GM10266 (cell line): Measurements from ENCODE around the gene FRMPD3.

ENCODE experiments used
- DNase-seq: peaks from one replicate; pipeline ENCODE4 v3.0.0; 2012; ENCODE audit errors: extremely low spot score
- TF ChIP-seq, protein P1 (sequence below): IDR thresholded peaks from 2 replicates; pipeline ENCODE4 v1.5.1; 2012; ENCODE audit warnings: mild to moderate bottlenecking, low read depth; ENCODE audit not compliant: control insufficient read depth, insufficient read depth; ENCODE audit errors: missing control alignments

FRMPD3 gene

DNA sequence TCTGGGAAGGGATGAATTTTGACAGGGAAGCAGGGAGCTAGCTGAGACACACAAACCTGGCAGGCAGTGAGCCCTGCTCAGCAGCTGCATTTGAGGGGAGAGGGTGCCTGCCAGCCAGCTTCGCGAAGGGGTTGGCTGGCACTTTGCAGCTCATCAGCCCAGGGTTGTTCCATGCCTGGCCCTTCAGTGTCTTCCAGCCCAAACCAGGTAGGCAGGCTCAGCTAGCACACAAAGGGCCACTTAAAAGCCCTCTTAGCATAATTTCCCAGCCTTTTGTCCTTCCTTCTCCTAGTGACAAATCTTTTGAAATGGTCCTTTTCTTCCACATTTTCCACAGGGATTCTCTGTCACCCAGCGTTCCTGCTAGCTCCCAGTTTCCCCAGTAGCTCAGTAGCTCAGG, 4.3 kb upstream of the FRMPD3 start:
- TF ChIP-seq, protein P1, sequence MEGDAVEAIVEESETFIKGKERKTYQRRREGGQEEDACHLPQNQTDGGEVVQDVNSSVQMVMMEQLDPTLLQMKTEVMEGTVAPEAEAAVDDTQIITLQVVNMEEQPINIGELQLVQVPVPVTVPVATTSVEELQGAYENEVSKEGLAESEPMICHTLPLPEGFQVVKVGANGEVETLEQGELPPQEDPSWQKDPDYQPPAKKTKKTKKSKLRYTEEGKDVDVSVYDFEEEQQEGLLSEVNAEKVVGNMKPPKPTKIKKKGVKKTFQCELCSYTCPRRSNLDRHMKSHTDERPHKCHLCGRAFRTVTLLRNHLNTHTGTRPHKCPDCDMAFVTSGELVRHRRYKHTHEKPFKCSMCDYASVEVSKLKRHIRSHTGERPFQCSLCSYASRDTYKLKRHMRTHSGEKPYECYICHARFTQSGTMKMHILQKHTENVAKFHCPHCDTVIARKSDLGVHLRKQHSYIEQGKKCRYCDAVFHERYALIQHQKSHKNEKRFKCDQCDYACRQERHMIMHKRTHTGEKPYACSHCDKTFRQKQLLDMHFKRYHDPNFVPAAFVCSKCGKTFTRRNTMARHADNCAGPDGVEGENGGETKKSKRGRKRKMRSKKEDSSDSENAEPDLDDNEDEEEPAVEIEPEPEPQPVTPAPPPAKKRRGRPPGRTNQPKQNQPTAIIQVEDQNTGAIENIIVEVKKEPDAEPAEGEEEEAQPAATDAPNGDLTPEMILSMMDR, result no peak
- no peak for DNase-seq

DNA sequence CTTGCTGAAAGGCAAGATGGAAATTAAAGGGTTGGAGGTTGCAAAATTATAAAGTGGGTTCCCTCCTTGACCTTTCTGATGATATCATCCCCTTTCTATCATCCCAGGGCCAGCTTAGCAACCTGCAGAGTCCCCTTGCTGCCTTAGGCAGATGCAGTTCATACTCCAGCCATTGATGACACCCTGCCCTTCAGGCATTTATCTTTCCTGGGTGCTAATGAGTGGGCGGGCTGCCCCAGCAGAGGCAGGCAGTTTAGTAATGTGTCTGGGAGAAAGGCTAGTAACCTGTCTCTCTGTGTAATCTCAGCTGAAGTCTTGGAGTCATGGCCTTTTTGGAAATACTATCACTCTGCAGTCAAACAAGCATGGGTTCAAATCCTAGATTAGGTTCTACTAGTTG, 3.8 kb upstream of the FRMPD3 start:
- no peak for DNase-seq
- TF ChIP-seq, protein P1, result no peak

DNA sequence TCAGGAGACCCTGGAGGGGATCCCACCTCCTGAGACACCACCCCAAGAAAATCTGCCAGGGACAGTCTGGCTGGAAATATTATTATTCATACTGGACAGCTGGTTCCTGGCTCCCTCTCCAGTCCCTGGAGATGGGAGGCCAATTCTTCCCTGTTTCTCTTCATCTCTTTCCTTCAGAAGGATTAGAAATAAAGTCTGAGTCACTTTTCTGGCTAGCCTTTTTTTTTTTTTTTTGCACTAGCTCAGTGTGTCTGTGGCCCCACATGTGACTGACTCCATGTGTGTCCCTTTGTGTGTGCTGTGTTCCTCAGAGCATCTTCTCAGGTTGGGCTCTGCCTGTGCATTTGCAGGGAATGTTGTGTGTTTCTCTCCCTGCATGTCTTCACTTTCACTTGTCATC, 1.8 kb upstream of the FRMPD3 start:
- TF ChIP-seq, protein P1, result no peak
- DNase-seq, result no peak

DNA sequence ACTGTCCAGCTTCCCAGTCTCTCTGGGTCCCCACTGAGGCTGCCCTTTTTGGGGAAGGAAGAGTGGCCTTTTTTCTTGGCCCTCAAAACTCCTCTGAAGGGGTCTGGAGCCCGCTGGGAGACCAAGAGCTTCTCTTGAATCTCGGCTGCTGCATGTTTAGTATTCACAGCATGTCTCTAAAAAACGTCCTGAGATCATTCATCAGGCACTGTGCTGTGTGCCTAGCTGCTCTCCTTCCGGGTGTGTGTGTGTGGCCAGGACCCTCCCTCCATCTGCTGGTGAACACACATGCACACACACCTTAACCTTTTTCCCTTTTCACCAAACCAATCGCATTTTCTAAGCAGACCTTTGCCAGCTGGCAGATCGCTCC, 841 bp upstream of the FRMPD3 start:
- DNase-seq, result no peak
- TF ChIP-seq, protein P1, result no peak

DNA sequence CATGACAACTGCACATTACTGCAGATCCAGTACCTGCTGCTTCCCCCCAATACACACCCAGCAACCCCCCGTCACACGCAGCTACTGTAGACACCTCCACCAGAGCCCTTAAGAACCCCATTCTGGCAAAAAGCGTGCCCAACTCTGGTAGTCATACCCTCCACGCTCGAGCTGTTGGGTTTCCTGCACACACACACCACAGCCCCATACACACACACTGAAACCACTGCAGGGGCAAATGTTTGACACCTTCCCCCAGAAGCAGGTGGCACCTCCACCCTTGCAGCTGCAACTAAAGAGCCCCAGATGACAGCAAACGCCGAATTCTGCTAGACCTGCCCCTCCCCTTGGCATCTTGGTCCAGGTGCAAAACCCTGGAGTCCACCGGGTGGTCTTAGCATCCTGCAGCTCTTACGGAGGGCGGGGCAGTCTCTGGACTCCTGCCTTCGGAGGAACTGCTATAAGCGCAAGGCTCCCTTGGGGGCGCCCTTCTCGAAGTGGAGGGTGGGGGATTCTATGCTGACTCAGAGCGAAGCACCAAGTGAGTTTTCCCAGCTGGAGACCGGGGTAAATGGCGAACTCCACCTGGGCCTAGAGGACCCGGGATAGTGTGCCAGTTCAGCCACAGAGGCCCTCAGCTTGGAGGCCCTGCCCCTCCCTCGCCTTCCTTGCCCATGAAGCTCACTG, 1.5 kb downstream of the FRMPD3 start:
- TF ChIP-seq, protein P1, result no peak
- no peak for DNase-seq

DNA sequence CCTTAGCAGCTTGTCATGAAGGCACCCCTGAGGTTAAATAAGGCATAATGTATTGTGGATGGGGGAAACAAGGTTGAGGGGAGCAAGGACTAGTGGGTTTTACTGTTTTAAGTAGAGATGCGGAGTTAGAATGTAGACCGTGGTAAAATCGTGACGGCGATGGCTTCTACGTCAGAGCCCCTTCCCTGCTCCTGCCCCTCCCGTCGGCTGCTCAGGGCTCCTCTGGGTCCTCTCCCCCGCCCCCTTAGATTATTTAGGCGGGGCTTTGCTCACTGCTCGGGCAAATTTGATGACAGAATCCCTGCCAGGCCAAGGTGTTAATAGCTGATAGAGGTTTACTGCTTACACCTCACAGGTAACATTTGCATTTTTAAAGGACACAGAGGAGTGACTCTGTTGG, 2.3 kb downstream of the FRMPD3 start:
- TF ChIP-seq, protein P1, result no peak
- DNase-seq, result no peak

DNA sequence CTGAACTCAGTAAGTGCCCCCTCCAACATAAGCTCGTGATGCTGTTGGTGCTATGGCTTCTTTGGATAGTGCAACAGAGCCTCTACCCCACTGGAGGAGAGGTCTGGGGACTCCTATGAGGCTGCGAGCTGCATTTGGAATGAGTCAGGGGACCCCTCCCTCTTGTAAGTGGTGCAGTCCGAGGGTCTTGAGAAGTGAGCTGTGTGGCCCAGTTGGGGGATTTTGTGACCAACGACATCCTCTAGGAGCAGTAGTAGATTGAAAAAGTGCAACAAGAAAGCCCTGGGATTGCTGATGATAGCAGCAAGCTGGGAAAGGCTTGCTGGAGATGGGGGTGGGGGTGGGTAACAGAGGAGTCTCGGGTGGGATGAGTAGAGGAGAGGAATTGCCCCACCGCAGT, 3.1 kb downstream of the FRMPD3 start:
- no peak for DNase-seq
- TF ChIP-seq, protein P1, result no peak
